ENCODE data around the gene AKAP17A. TPM values are rescaled to one million over a fixed set of nuclear protein-coding genes. Genes with fewer than 3 reads are reported as not detected.
"Not testable (repeated sequence)": the region's sequence is repeated elsewhere in the genome, so short reads cannot be mapped to it uniquely, and the experiment has no call there.

The AKAP17A gene
- total RNA-seq, 1 donor from 2014 or later, result 63.9 TPM

- H3K9me3 Mint-ChIP-seq; H3K27ac Mint-ChIP-seq; intact Hi-C loops (cut with micrococcal nuclease); H3K4me1 Mint-ChIP-seq (ENCODE audit: low read depth); H3K36me3 Mint-ChIP-seq (ENCODE audit: low read depth); H3K27me3 Mint-ChIP-seq (ENCODE audit: insufficient read depth); DNase-seq (ENCODE audit: low spot score); H3K4me3 Mint-ChIP-seq: not testable (repeated sequence)
These were observed 33.4 kb downstream of the AKAP17A start for GRCh38 chrX:1624861-1625215.

GRCh38 chrX:1629244-1629643 lies 37.8 kb downstream of the AKAP17A start:
- Mint-ChIP-seq H3K36me3 (ENCODE audit: low read depth) (no peaks in the 10 kb centered on the region), H3K27me3 (ENCODE audit: insufficient read depth) (no peaks in the 10 kb centered on the region), H3K4me1 (ENCODE audit: low read depth) (no peaks in the 10 kb centered on the region), H3K9me3 (no peaks in the 10 kb centered on the region), H3K27ac (no peak overlapping the region), H3K4me3 (no peak overlapping the region)
- no peak for DNase-seq (ENCODE audit: low spot score)
- intact Hi-C loops (cut with micrococcal nuclease), result no loop called here

- DNase-seq (ENCODE audit: low spot score), result no peak
- peaks cover 4% of the 10 kb centered on the region for H3K27me3 Mint-ChIP-seq (ENCODE audit: insufficient read depth)
- H3K4me3 Mint-ChIP-seq, result no peak overlapping the region
- H3K4me1 Mint-ChIP-seq (ENCODE audit: low read depth), result peaks cover 5% of the 10 kb centered on the region
- intact Hi-C loops (cut with micrococcal nuclease), result no loop called here
- peaks cover 16% of the 10 kb centered on the region for H3K9me3 Mint-ChIP-seq
- no peak overlapping the region for H3K27ac Mint-ChIP-seq
- peaks cover 2% of the 10 kb centered on the region for H3K36me3 Mint-ChIP-seq (ENCODE audit: low read depth)
These were observed 54.6 kb downstream of the AKAP17A start for GRCh38 chrX:1646009-1646408.

GRCh38 chrX:1649621-1650020 lies 58.2 kb downstream of the AKAP17A start:
- H3K27me3 Mint-ChIP-seq (ENCODE audit: insufficient read depth), result peaks cover 4% of the 10 kb centered on the region
- no peak overlapping the region for H3K27ac Mint-ChIP-seq
- H3K4me1 Mint-ChIP-seq (ENCODE audit: low read depth), result peaks cover 10% of the 10 kb centered on the region
- no peak for DNase-seq (ENCODE audit: low spot score)
- H3K4me3 Mint-ChIP-seq, result no peak overlapping the region
- peaks cover 2% of the 10 kb centered on the region for H3K36me3 Mint-ChIP-seq (ENCODE audit: low read depth)
- intact Hi-C loops (cut with micrococcal nuclease), result no loop called here
- peaks cover 16% of the 10 kb centered on the region for H3K9me3 Mint-ChIP-seq

Other genes with a start within 250 kb of the AKAP17A start
- gene SLC25A6, start 199.5 kb upstream of the AKAP17A start, total RNA-seq, result 281 and 289 TPM in 2 replicates
- 45.4 and 48.0 TPM in 2 replicates for gene ASMTL, start 138.7 kb upstream of the AKAP17A start, total RNA-seq
- 20.4 and 21.8 TPM in 2 replicates for gene P2RY8, start 54.4 kb upstream of the AKAP17A start, total RNA-seq
- gene ASMT, start 23.5 kb downstream of the AKAP17A start, total RNA-seq, result not detected in 2 replicates

Measured in activated T-helper 1 cell treated with anti-CD3 and anti-CD28 coated beads, Interleukin-12 subunit alpha, Interleukin-12 subunit beta, Interleukin-2, Interleukin-4 antibody, amounts not matched to agents 30 ng/mL and 10 ng/mL and 1 ng/mL, durations not matched to agents 14 hours and 24 hours and 36 hours (primary cell).